Upper lobe of right lung (tissue), 1 donor: ENCODE results near the gene CD300E. TPM values are rescaled to one million over a fixed set of nuclear protein-coding genes. Genes with fewer than 3 reads are reported as not detected.

Experiments
- ATAC-seq: fragments of 200-7000 bp; cut with Tn5 transposase; one replicate; pipeline ENCODE4 v1.9.1; 2020; ENCODE audit warnings: mild to moderate bottlenecking, moderate library complexity
- DNase-seq: peaks from one replicate; pipeline ENCODE4 v3.0.0-alpha.2; 2020
- H3K27ac ChIP-seq: fragments of 200-600 bp; one replicate; pipeline ENCODE4 v1.8.0; 2022
- H3K27me3 ChIP-seq: fragments of 200-600 bp; one replicate; pipeline ENCODE4 v1.8.0; 2022; ENCODE audit warnings: mild to moderate bottlenecking
- H3K36me3 ChIP-seq: fragments of 200-600 bp; one replicate; pipeline ENCODE4 v1.8.0; 2022
- H3K4me1 ChIP-seq: fragments of 200-600 bp; one replicate; pipeline ENCODE4 v1.8.0; 2022
- H3K4me3 ChIP-seq: fragments of 200-600 bp; one replicate; pipeline ENCODE4 v1.8.0; 2022; ENCODE audit warnings: mild to moderate bottlenecking
- H3K9me3 ChIP-seq: fragments of 200-600 bp; one replicate; pipeline ENCODE4 v1.8.0; 2022
- CTCF ChIP-seq: fragments of 200-600 bp; IDR thresholded peaks from one replicate; pipeline ENCODE4 v1.8.0; 2022; ENCODE audit warnings: antibody characterized with exemption
- intact Hi-C: fragments of 100-400 bp; cut with DNase I; formaldehyde crosslinking; loops from one replicate; pipeline ENCODE4 v1.11.0; 2022
- long read RNA-seq: library from polyadenylated mRNA; unstranded; transcript quantifications from one replicate; pipeline ENCODE4 v2.0.0, GENCODE V29; 2021
- total RNA-seq: library from RNA; stranded (reverse); fragmentation: NEBNext Ultra II Directional; extraction: Animal tissue kit (Norgen Biotek cat#: 25700); gene quantifications from one replicate; pipeline ENCODE4 v1.2.1, GENCODE V29; 2021
- donor health status: DM: no; HTN: yes; CAD: no; lungs with severe emphysema.

CD300E gene
- total RNA-seq, result 6.5 TPM
- long read RNA-seq, transcript CD300E-201 (4 exons, 3,501 nt), result major isoform, 8 of 11 reads
- long read RNA-seq, partial matches to known transcripts, result 3 of 11 reads
- long read RNA-seq, other reads (novel, unspliced or antisense), result 0 of 11 reads

GRCh38 chr17:74623693-74624093 is at the start of gene CD300E:
Gene CD300E, minus strand, starts transcription at chr17:74623738. Its CDS starts 117 bp downstream, at chr17:74623621.
- Histone ChIP-seq H3K27me3 (peaks cover 4% of the 10 kb centered on the region), H3K27ac (no peak within 1 kb of the TSS), H3K36me3 (no peaks in the 10 kb centered on the region), H3K4me3 (no peak within 1 kb of the TSS), H3K4me1 (no peaks in the 10 kb centered on the region), H3K9me3 (no peaks in the 10 kb centered on the region)
- TF ChIP-seq CTCF, result no peak
- ATAC-seq, result peak; percentile 72
- intact Hi-C loops, result no loop called here
- DNase-seq, result no peak

- Histone ChIP-seq H3K4me3 (no peak overlapping the region), H3K36me3 (no peaks in the 10 kb centered on the region), H3K27ac (no peak overlapping the region), H3K4me1 (no peaks in the 10 kb centered on the region), H3K27me3 (peaks cover 8% of the 10 kb centered on the region), H3K9me3 (no peaks in the 10 kb centered on the region)
- DNase-seq, result peak; percentile 90
- ATAC-seq, result peak; percentile 99
- TF ChIP-seq CTCF, result no peak
- intact Hi-C loops, result no loop called here
Observed at GRCh38 chr17:74671031-74671771, 47.7 kb upstream of the CD300E start.

GRCh38 chr17:74670329-74670728 is 46.8 kb upstream of the CD300E start:
- no peak for TF ChIP-seq CTCF
- intact Hi-C loops, result no loop called here
- ATAC-seq (no peak), DNase-seq (no peak)
- H3K9me3 ChIP-seq, result no peaks in the 10 kb centered on the region
- no peak overlapping the region for H3K27ac ChIP-seq
- no peaks in the 10 kb centered on the region for H3K36me3 ChIP-seq
- H3K4me1 ChIP-seq, result no peaks in the 10 kb centered on the region
- H3K27me3 ChIP-seq, result peaks cover 11% of the 10 kb centered on the region
- H3K4me3 ChIP-seq, result no peak overlapping the region

- Histone ChIP-seq H3K27me3 (peaks cover 24% of the 10 kb centered on the region), H3K27ac (no peak overlapping the region), H3K36me3 (no peaks in the 10 kb centered on the region), H3K4me1 (no peaks in the 10 kb centered on the region), H3K9me3 (no peaks in the 10 kb centered on the region), H3K4me3 (no peak overlapping the region)
- intact Hi-C loops, result no loop called here
- DNase-seq (no peak), ATAC-seq (no peak)
- TF ChIP-seq CTCF, result no peak
Observed at GRCh38 chr17:74663561-74663960, 40.0 kb upstream of the CD300E start.

- no peak for ATAC-seq
- DNase-seq, result no peak
- Histone ChIP-seq H3K4me1 (no peaks in the 10 kb centered on the region), H3K4me3 (no peak overlapping the region), H3K36me3 (no peaks in the 10 kb centered on the region), H3K27ac (no peak overlapping the region), H3K27me3 (peaks cover 22% of the 10 kb centered on the region), H3K9me3 (no peaks in the 10 kb centered on the region)
- intact Hi-C loops, result no loop called here
- TF ChIP-seq CTCF, result no peak
Observed at GRCh38 chr17:74659889-74660288, 36.4 kb upstream of the CD300E start.
